ACC112 (cell line): Measurements from ENCODE around the gene SDF2.

Source experiments
- H2AFZ ChIP-seq: fragments of 200-600 bp; sonication (generic); one replicate; pipeline ENCODE4 v1.6.0; 2017; ENCODE audit warnings: antibody characterized with exemption, low read length; ENCODE audit not compliant: unreplicated experiment
- H3K27ac ChIP-seq: fragments of 200-600 bp; sonication (generic); 2 replicates; pipeline ENCODE4 v1.5.1; 2014; ENCODE audit warnings: low read depth, mild to moderate bottlenecking, antibody characterized with exemption, low read length, moderate library complexity
- H3K27me3 ChIP-seq: fragments of 200-600 bp; sonication (generic); 2 replicates; pipeline ENCODE4 v1.6.1; 2014; ENCODE audit warnings: mild to moderate bottlenecking, antibody characterized with exemption, low read length, moderate library complexity, mixed read lengths; ENCODE audit not compliant: insufficient read depth
- H3K36me3 ChIP-seq: fragments of 200-600 bp; sonication (generic); 2 replicates; pipeline ENCODE4 v1.6.1; 2016; ENCODE audit warnings: mild to moderate bottlenecking, antibody characterized with exemption, low read length, moderate library complexity, mixed read lengths; ENCODE audit not compliant: insufficient read depth
- H3K4me1 ChIP-seq: fragments of 200-600 bp; sonication (generic); one replicate; pipeline ENCODE4 v1.6.1; 2016; ENCODE audit warnings: low read length, mixed read lengths; ENCODE audit not compliant: insufficient read depth, unreplicated experiment, control insufficient read depth
- H3K4me3 ChIP-seq: fragments of 200-600 bp; sonication (generic); 2 replicates; pipeline ENCODE4 v1.5.1; 2014; ENCODE audit warnings: mild to moderate bottlenecking, low read depth, low read length
- H3K79me2 ChIP-seq: fragments of 200-600 bp; sonication (generic); one replicate; pipeline ENCODE4 v1.6.0; 2016; ENCODE audit warnings: low read length; ENCODE audit not compliant: control insufficient read depth, unreplicated experiment, insufficient read depth

Gene SDF2

GRCh38 chr17:28661635-28662526, at the start of gene SDF2, which contains the start of gene SUPT6H:
Gene SDF2 (minus strand): TSS chr17:28661906. CDS start chr17:28661876, 30 bp downstream.
Gene SUPT6H (plus strand): TSS chr17:28662205. CDS start chr17:28673402, 11,197 bp downstream.
- Histone ChIP-seq H3K27ac (peak within 1 kb of the TSS; percentile 89), H3K4me3 (peak within 1 kb of the TSS; percentile 97), H3K4me1 (peaks cover 21% of the 10 kb centered on the region), H3K79me2 (peaks cover 70% of the 10 kb centered on the region), H2AFZ (peak within 1 kb of the TSS; percentile 96), H3K36me3 (0 out of 2 replicates have a peak, but pooled peaks cover 3% of the 10 kb centered on the region), H3K27me3 (no peaks in the 10 kb centered on the region)

- H2AFZ ChIP-seq: peak overlapping the region; percentile 37
- H3K4me1 ChIP-seq: peaks cover 20% of the 10 kb centered on the region
- H3K27ac ChIP-seq: peak overlapping the region; percentile 92
- H3K36me3 ChIP-seq: peaks cover 19% of the 10 kb centered on the region
- peak overlapping the region; percentile 85 for H3K4me3 ChIP-seq
- peaks cover 18% of the 10 kb centered on the region for H3K79me2 ChIP-seq
- no peaks in the 10 kb centered on the region for H3K27me3 ChIP-seq
Measured at GRCh38 chr17:28710861-28711722, 49.4 kb upstream of the SDF2 start.

GRCh38 chr17:28707339-28707720, 45.6 kb upstream of the SDF2 start:
- no peak overlapping the region for H3K4me3 ChIP-seq
- H3K36me3 ChIP-seq: peaks cover 1% of the 10 kb centered on the region; the same call in 1 of the 2 replicates
- peaks cover 5% of the 10 kb centered on the region for H3K79me2 ChIP-seq
- H2AFZ ChIP-seq: no peak overlapping the region
- H3K27me3 ChIP-seq: no peaks in the 10 kb centered on the region
- H3K4me1 ChIP-seq: peaks cover 9% of the 10 kb centered on the region
- no peak overlapping the region for H3K27ac ChIP-seq

- Histone ChIP-seq H3K79me2 (peaks cover 5% of the 10 kb centered on the region), H3K4me1 (peaks cover 6% of the 10 kb centered on the region), H3K27ac (no peak overlapping the region), H2AFZ (no peak overlapping the region), H3K4me3 (no peak overlapping the region), H3K36me3 (peaks cover 2% of the 10 kb centered on the region; the same call in 1 of the 2 replicates), H3K27me3 (no peaks in the 10 kb centered on the region)
Measured at GRCh38 chr17:28706471-28707338, 45.0 kb upstream of the SDF2 start.

GRCh38 chr17:28705728-28706334, 44.1 kb upstream of the SDF2 start:
- peaks cover 6% of the 10 kb centered on the region; the same call in 1 of the 2 replicates for H3K36me3 ChIP-seq
- no peak overlapping the region for H3K27ac ChIP-seq
- peaks cover 5% of the 10 kb centered on the region for H3K79me2 ChIP-seq
- peaks cover 6% of the 10 kb centered on the region for H3K4me1 ChIP-seq
- no peak overlapping the region for H2AFZ ChIP-seq
- H3K4me3 ChIP-seq: no peak overlapping the region
- H3K27me3 ChIP-seq: no peaks in the 10 kb centered on the region

- Histone ChIP-seq H3K27ac (no peak overlapping the region), H3K4me3 (no peak overlapping the region), H3K4me1 (peaks cover 6% of the 10 kb centered on the region), H3K79me2 (peaks cover 5% of the 10 kb centered on the region), H2AFZ (no peak overlapping the region), H3K27me3 (no peaks in the 10 kb centered on the region), H3K36me3 (peaks cover 9% of the 10 kb centered on the region; the same call in 1 of the 2 replicates)
Measured at GRCh38 chr17:28705074-28705659, 43.5 kb upstream of the SDF2 start.

GRCh38 chr17:28704219-28704858, 42.6 kb upstream of the SDF2 start:
- Histone ChIP-seq H3K36me3 (peaks cover 12% of the 10 kb centered on the region; the same call in 1 of the 2 replicates), H3K4me3 (no peak overlapping the region), H3K27ac (no peak overlapping the region), H3K4me1 (no peaks in the 10 kb centered on the region), H3K27me3 (no peaks in the 10 kb centered on the region), H2AFZ (no peak overlapping the region), H3K79me2 (no peaks in the 10 kb centered on the region)

- H3K4me3 ChIP-seq: no peak overlapping the region
- H3K36me3 ChIP-seq: peaks cover 14% of the 10 kb centered on the region; the same call in 1 of the 2 replicates
- H3K27me3 ChIP-seq: no peaks in the 10 kb centered on the region
- H2AFZ ChIP-seq: no peak overlapping the region
- H3K79me2 ChIP-seq: no peaks in the 10 kb centered on the region
- no peak overlapping the region for H3K27ac ChIP-seq
- no peaks in the 10 kb centered on the region for H3K4me1 ChIP-seq
Measured at GRCh38 chr17:28703552-28704218, 42.0 kb upstream of the SDF2 start.

GRCh38 chr17:28702752-28703150, 41.0 kb upstream of the SDF2 start:
- Histone ChIP-seq H3K27ac (no peak overlapping the region), H3K4me3 (no peak overlapping the region), H2AFZ (no peak overlapping the region), H3K36me3 (peaks cover 16% of the 10 kb centered on the region; the same call in 1 of the 2 replicates), H3K4me1 (no peaks in the 10 kb centered on the region), H3K79me2 (no peaks in the 10 kb centered on the region), H3K27me3 (no peaks in the 10 kb centered on the region)
